SU-DHL-6 (cell line): ENCODE data around the gene OMP.

Experiments
- CTCF ChIP-seq: fragments of 200-600 bp; sonication (generic); IDR thresholded peaks from one replicate; pipeline ENCODE4 v1.5.1; 2017; ENCODE audit warnings: antibody characterized with exemption, mild to moderate bottlenecking, low read length, moderate library complexity; ENCODE audit not compliant: insufficient read depth, poor library complexity, severe bottlenecking
- EZH2phosphoT487 ChIP-seq: fragments of 200-600 bp; sonication (generic), shearing (Covaris generic); conservative IDR thresholded peaks from 2 replicates; pipeline ENCODE4 v1.6.1; 2018; ENCODE audit warnings: mild to moderate bottlenecking, antibody characterized with exemption, low read length, moderate library complexity, mixed read lengths

DNA sequence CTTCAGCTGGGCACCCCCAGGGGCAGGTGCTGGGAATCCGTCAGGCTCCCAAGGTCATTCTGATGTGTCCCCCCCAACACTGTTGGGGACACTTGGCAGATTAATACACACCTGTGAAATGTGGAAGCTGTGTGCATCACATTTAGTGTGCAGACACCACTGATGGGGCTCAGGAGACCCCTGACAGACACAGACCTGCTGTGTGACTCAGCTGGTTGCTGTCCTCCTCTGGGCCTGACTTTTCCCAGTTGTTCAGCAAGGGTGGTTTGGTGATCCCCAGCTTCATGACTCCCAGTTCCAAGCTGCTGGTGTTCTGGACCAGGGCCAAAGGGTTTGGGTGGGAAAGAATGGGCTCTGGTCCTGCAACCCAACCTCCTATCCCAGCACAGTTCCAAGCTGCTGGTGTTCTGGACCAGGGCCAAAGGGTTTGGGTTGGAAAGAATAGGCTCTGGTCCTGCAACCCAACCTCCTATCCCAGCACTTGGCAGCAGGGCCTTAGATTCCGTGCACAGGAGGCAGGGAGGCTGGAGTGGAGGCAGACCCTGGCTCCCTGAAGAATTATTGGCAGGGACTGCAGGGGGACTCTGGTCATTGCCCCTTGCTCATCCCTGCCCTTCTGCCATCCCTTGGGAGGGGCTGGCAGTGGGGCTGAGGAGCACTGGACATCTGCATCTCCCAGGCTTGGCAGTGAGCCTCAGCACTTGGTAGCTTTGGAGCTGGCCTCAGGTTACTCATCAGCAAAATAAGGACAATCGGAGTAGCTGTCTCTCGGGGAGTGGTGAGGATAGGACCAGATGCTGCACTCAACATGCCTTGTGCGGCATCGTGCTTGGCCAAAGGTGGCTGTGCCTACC lies 8.4 kb upstream of the OMP start:
- no peak for TF ChIP-seq CTCF
- no peak for TF ChIP-seq EZH2phosphoT487
